Retina (tissue), 1 donor: Measurements from ENCODE around the gene ODC1.

ENCODE experiments used
- DNase-seq: peaks from one replicate; pipeline ENCODE4 v3.0.0-alpha.2; 2016

The ODC1 gene

DNA sequence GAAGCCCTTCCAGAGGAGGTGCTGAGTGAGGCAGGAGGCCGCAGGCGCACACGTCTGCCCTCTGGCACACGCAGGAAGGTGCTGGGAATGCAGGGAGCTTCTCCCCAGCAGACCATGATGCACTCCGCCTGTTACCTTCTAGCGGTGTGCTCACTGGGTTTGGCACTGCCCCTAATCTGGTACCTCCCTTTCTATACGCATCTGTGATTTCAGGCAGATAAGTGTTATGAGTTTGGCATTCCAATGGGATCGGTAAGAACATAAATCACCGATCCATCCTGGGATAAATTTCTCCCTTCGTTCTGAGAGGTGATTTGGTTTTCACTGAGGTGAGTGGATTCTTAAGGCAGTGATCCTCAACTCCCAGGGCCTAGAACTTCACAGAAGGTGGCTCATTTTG is 34.6 kb downstream of the ODC1 start:
- DNase-seq: no peak

DNA sequence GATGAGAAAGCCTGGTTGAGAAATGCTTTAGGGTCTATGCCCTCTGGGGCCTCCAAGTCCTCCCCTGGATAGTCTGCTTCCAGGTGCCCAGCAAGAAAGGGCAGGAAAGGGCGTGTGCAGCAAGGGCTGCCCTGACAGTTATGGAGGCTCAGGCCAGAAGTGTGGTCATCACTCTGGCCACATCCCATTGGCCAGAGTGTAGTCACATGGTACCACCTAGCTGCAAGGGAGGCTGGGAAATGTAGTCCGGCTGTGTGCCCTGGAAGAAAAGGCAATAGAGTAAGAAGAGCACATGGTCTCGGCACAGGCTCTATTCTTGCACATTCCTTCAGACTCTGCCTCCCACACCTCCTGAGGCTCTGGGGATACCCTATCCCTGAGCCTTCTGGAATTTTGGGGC is 35.7 kb downstream of the ODC1 start:
- DNase-seq: no peak

DNA sequence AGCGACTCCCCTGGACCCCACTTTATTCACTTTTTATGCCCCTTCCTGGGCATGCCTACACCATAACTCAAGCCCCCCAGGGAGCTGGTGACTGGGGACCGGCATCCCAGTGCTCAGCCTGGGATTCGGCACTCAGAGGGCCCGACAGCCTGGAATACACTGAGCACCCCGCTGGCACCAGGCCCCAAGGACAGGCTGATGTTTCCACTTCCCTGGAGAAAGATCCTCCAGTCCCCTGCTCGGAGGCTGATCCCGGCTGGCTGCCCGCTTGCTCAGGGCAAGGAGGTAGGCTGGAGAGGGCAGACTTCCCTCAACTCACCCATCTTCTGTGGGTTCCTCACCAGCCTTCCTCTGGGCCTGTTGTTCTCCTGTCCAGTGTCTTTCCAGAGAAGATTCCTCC is 36.6 kb downstream of the ODC1 start:
- DNase-seq: no peak

DNA sequence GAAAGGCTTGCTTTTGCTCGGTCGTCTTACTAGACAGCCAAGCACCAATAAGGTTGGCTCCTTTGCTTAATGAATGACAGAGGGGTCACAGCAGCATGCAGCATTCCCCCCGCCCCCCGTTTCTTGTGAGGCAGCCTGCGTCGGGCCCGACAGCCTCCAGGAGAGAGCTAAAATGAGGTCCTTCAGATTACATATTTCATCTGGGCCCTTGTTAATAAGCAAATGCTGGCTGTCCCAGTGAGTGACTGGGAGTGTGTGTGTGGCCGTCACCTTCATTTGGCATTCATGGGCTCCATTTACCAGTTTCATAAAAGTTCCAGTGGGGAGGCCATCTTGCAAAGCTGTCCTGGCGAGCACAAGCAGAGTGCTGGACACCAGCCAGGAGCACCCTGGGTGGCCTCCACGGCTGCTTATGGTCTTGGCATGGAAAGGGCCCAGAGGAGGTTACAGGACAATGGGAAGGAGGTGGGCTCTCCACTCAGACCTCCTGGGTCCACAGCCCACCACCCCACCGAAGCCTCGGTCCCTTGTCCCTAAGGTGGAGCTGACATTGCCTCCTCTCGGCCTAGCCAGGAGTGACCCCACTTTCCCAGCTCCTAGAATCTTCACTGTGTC is 37.2 kb downstream of the ODC1 start:
- peak; percentile 40 for DNase-seq

DNA sequence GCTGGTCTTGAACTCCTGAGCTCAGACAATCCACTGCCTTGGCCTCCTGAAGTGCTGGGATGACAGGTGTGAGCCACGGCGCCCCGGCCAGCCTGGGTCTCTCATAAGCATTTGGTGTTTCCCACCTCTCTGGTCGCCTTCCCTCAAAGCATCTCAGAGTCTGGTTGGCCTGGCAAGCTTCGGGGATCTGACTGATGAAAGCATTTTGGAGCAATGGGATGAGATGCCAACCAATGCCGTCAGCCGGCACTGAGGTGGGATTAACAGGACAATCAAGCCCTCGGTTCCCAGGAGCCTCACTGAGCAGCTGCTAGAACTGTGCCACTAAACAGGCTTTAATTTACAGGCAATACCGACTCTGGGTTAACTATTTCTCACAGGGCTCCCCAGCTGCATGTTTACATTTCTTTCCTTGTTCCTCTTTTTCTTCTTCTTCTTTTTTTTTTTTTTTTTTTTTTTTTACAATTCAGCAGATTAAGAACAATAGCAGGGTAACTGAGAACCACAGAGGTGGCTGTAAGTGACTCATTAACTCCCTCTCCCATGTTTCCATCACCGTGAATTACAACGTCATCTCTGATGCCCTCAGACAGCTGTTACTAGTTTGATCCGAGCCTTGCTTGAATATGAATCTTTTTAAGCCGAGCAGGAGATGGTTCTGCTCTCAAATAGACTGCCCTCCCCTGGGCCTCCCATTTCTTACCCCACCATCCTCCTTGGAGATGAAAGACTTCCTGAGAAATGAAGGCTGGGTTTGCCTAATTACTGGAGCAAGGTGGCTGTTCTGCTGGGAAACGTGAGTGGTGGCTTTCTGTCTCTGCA is 37.9 kb downstream of the ODC1 start:
- DNase-seq: peak; percentile 53

DNA sequence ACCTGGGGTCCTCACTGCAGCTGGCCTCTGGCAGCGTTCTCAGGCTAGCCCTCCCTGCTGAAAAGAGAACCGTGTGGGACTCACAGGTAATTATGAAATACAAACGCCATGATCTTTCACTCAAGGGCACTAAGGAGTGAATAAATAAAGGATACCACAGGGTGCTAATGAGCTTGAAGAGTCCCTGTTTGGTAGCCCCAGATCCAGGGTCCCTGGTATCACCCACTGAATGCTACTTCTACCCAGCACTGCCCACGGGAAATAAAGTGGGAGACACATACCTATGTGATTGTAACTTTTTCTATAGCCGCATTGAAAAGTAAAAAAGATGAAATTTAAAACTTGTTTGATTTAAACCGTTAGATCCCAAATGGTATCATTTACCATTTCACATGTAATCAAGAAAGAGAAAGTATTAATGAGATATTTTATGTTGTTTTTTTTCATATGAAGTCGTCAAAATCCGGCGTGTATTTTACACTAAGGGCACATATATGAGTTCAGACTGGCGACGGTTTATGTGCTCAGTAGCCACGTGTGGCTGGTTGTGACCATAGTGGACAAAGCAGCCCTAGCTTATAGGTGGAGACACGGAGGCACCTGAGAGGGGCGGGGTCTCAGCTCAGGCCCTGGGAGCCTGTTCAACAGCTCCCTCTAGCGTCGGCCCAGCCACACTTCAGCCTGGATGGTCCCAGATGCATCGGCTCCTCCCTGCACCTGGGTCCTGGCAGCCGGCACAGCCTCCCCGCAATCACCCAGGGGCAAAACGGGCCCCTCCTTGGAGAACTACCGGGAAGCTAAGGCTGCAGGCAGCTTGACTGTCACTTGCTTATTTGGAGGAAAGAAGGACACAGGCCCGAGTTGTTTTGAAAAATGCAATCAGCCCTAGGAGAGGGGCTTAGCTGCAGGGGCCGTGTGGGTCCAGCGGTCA is 39.2 kb downstream of the ODC1 start:
- peak; percentile 91 for DNase-seq

DNA sequence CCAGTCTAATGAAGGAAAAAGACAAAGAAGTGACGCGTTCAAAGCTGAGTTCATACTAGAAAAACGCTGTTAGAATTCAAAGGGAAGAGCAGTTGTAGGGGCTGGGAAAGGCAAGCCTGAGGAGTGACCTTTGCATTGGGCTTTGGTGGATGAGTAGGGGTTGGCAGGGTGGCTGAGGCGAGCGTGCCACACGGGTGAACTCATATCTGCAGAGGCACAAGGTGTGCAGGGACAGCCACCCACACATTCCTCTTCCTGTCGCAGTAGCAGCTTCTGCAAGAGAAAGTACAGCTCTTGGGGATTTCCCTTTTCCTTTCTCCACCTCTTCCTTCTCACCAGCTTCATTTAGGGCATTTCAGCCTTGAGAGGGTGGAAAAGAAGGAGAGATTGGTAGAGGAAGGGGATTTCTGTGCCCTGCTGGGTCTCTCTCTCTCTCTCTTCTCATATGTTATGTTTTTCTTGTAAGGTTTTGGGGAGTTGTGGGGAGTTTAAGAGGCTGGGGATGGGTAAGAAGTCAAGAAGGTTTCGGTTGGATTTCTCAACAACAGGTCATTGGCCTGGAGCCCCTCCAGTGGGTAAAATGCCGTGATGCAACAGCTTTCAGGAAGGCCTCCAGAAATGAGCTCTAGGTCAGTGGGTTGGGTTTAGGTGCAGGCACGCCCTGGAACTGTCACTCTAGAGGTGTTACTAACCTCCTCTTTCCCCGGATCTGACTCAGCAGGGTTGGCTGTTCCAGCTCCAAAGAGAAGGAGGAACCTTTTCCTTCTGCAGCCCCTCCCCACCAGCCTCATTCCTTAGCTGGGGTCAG is 40.1 kb downstream of the ODC1 start:
- DNase-seq: no peak

DNA sequence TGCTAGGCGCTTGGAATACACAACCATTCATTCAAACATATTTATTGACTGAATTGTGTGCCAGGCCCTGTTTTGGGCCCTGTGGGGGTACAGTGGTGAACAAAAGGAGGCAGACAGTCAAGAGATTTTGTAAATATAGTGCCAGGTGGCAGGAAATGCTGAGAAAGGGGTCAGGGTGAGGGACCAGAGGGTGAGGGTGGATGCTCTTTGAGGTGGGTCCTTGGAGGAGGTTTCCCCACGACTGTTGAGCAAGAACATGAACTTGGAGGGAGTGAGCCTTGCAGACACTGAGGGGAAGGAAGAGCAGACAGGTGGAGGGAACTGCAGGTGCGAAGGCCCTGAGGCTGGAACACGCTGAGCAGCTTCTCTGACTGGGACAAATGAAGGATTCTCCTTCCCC is 40.7 kb downstream of the ODC1 start:
- no peak for DNase-seq

DNA sequence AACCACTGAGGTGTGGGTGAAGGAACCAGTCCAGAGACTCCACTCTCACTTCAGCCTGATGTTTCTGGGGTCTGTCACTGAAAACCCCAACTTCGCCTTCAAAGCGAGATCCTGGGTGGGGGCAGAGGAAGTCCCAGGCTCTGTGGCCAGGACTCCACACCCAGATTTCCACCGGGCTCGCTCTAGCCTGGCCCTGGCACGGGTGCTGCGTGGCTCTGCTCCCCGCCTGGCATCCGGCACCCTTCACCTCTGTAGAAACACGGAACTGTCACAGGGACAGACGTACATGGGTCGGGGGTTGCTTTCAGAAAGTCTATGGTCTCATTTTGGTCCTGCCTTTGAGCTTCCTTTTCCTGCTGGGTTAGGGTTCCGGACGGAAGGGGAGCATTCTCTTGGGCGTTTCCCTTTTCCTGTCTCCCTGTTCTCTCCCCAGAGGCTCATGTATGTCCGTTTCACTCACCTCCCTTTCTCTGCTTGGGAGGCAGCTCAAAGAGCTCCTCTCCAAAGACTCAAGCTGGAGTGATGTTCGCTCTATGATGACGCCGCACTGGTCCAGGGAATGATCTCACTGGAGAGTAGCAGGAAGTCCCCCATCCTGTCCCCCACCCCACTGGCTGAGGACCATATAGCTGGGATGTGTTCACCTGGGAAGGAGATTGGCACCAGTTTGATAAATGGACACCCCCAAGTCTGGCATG is 41.5 kb downstream of the ODC1 start:
- DNase-seq: no peak

DNA sequence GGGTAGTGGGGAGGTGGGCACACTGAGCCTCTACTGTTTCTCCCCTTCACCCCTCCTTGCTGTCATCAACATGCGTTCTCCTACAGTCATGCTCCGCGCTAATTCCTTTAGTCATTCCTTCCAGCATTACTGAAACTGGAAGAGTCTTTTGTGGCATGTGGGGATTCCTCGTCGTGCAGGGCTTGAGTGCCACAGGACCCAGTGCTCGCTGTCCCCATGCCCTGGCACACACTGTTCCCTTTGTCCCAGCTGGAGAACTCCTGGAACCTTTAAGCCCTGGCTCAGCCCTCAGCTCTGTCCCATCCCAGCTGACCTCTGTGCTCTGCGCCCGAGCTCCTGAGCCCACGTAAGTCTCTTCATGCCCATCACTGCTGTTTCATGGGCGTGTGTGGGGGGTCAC is 42.1 kb downstream of the ODC1 start:
- DNase-seq: no peak

DNA sequence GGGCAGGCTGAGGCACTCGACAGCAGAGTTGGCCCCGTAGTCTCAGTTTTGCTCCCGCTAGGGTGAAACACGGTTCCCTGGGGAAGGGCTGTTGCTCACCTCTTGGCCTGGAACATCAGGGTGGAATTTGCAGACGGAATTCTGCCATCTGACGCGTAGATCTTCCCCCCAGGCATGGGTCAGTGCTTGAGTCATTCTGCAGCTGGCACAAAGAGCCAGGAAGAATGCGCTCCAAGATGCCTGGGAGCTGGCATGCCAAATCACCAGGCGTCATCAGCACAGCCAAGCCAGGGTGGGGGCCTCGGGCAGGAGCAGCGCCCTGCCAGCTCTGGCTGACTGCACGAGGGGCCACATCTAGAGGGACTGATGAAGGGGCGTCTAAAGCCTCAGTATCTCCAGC is 42.7 kb downstream of the ODC1 start:
- DNase-seq: no peak

DNA sequence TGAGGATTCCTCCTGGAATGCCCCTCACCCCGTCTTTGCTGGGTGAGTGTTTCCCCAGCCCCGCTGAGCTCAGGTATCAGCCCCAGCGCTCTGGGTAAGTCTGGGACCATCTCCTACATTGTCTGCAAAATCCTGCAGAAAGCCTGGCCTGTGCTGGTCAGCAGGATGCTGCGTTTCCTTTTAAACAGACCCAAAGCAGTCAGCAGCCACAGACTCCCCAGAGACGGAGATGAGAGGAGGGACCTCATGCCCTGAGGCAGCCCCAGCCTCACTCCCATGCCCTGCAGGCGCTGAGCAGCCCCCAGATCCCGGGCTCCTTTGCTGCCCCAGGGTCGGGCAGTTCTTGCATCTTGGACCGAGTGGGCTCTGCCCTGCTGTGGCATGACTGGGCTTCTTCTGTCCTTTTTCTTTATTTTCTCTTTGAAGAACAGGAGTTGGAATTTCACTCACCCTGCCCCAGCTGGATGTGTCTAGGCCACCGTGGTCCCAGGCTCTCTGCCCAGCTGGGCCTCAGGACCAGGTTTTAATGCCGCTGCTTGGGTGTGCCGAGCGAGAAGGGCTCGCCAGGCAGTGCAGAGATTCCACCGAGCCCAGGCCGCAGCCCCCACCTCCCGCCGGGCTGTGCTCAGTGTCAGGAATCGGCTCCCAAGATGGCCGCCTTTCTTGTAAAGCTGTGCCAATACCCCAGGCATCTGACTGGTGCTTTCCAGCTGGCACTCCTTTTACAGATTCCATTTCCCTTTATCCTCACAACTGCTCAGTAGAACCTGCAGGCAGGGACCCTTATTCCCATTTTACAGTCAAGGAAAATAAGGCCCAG is 43.6 kb downstream of the ODC1 start:
- peak; percentile 52 for DNase-seq

DNA sequence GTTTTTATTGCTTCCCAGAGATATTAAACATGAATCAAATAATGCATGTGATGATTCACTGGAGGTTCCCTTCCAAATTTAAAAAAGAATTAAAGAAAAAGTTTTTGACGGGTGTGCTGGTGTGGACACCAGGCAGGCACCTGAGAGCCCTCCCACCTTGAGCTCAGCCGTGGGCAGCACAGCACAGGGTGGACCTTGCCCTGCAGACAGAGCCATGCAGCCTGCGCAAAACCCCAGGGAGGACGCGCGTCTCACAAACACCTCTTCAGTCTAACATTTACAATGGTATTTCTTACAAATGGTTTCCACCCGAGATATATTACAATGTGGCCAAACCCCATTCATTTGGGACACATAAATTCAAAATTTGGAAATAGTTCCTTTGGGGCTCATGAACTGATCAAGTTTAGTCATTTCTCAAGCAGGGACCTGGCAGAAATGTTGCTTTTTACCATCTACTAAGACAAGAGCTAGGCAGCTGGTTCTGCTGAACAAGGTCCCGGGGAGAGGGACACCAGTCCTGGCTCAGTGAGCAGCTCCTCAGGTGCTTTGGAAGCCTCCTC is 45.4 kb downstream of the ODC1 start:
- no peak for DNase-seq

DNA sequence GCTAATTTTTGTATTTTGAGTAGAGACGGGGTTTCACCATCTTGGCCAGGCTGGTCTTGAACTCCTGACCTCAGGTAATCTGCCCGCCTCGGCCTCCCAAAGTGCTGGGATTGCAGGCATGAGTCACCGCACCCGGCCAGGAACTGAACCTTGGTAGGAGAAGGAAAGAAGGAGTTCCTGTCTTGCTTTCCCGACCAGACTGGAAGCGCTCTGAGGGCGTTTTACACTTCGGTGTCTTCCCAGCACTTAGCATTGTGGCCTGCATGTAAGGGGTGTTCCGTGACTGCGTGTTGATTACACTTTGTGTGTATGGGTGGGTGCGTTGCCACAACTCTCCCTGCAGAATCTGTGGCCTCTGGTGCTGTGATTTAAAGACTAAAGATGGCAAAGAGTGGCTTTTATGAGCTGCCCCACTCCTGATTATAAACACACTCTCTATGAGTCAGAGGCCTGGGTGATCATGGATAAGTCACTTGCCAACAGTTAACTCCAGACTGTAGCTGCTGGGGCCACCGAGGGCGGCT is 46.0 kb downstream of the ODC1 start:
- no peak for DNase-seq

DNA sequence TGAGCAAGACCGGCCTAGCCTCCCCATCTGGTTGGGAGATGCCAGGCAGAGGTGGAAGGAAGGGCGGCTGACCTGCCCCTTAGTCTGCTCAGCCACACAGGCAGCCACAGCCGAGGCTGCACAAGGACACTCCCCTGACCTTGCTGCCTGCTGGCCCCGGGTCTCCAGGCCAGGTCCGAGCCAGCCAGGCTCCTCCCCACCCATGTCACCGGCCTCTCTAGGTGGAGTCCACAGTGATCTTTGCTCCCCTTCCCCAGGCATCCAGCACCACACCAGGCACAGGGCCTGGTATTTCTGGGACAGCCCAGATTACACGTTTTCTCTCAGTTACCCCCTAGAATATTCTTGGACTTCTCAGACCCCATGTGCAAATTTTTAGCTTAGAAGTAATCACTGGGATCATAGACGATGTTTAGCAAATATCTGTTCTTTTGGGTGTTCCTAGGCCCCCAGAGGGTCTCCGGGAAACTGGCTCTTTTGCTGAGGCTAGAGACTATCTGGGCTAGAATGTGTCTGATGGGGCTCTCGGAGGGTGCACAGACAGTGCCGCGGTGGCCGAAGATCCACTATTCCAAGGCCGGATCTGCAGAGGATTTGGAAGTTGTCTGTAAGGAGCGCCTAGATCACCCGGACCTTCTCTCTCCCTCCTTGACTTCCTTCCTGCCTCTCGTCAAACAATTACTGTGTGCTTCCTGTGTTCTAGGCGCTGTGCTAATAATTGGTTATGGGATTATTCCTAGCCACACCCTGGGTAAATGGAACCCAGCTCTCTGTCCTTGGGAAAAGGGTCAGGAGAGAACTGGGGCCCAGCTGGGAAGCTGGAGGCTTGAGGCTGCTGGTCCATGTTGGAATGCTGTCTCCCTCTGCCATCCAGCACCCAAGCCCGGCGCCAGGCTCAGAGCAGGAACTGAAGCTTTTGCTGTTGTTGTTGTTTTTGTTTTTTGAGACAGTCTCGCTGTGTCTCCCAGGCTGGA is 46.9 kb downstream of the ODC1 start:
- DNase-seq: no peak

DNA sequence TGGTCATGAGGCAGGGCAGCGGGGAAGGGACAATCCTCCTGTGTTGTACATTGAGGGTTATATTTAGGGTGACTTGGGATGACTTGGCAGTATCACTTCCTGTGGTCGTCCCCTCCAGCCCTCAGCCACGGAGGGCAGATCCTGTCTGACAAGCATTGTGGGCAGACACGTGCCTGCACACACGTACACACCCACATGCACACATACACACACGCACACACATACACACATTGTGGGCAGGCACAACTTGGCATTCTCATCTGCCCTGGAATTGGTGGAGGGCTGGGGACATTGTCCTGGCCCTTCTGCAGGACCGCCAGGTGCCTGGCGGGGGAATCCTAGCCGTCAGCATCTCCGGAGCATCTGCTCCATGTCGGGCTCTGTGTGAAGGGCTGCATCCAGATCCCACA is 47.6 kb downstream of the ODC1 start:
- DNase-seq: no peak

DNA sequence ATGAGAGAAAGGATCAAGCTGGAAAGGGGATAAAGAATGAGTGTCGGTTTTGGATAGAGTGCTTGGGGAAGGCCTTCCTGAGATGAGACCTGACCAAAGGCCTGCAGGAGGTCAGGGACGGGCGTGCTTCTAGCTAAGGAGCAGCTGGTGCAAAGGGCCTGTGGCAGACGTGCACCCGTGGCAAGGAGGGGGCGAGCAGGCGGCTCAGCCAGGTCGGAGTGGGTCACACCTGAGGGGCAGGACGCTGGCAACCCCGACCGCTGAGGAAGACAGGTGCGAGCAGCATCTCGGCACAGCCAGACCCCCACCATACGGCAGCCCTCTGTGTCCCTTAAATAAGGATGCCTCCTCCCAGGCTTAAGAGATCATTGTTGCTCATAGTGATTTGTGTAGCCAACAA is 48.1 kb downstream of the ODC1 start:
- no peak for DNase-seq

DNA sequence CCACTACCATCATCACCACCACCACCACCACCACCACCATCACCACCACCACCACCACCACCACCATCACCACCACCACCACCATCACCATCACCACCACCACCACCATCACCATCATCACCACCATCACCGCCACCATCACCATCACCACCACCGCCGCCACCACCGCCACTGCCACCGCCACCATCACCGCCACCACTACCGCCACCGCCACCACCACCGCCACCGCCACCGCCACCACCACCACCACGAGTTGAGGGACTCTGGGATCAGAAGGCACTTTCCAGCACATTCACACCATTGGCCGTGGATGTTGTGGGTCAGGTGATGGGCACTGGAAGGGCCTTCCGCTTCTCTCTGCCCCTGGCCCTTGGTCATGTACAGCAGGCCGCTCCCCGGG is 48.8 kb downstream of the ODC1 start:
- no peak for DNase-seq

DNA sequence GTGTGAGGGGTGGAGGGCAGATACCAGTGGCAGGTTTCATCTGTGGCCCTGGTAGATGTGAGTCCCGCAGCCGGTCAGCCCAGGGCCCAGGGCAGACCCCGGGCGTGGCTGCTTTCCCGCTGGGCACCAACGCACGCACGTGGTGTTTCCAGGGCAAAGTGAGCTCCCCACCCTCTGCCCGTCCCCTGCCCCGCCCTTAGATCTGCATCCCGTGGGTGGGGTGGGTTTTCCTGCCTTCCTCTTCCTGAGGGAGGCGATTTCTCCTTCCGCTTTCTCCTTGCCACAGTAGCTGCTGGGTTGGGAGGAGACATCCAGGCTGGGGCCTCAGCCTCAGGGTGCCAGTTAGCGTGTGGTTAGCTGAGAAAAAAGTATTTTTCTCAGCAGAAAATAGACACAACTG is 49.6 kb downstream of the ODC1 start:
- no peak for DNase-seq
